ENCODE results near the gene CREB3L1.

GRCh38 chr11:46278387-46279125, 1.1 kb downstream of the CREB3L1 start:
- TF ChIP-seq CTCF (IDR thresholded peaks at IDR 0.05), result peak in 2 of 4 donors; percentile 19
- no peak for TF ChIP-seq POLR2A (IDR thresholded peaks at IDR 0.05)

Data from right lobe of liver (tissue), 4 donors.